Measurements from ENCODE around the gene GALNT16.
"Not testable (repeated sequence)": the region's sequence is repeated elsewhere in the genome, so short reads cannot be mapped to it uniquely, and the experiment has no call there.

The GALNT16 gene

GRCh38 chr14:69368381-69368780, 108.4 kb downstream of the GALNT16 start:
- DNase-seq, result no peak

- DNase-seq, result no peak
Measured at GRCh38 chr14:69370061-69370460, 110.1 kb downstream of the GALNT16 start.

GRCh38 chr14:69372146-69372545, 112.2 kb downstream of the GALNT16 start:
- no peak for DNase-seq

GRCh38 chr14:69373104-69373503, 113.1 kb downstream of the GALNT16 start:
- no peak for DNase-seq

- no peak for DNase-seq
Measured at GRCh38 chr14:69374235-69374634, 114.3 kb downstream of the GALNT16 start.

GRCh38 chr14:69375182-69375581, 115.2 kb downstream of the GALNT16 start:
- no peak for DNase-seq

- no peak for DNase-seq
Measured at GRCh38 chr14:69375722-69376121, 115.8 kb downstream of the GALNT16 start.

GRCh38 chr14:69376439-69376838, 116.5 kb downstream of the GALNT16 start:
- no peak for DNase-seq

GRCh38 chr14:69378274-69378673, 118.3 kb downstream of the GALNT16 start:
- DNase-seq, result no peak

GRCh38 chr14:69387311-69387710, 127.4 kb downstream of the GALNT16 start:
- DNase-seq, result no peak

- DNase-seq, result not testable (repeated sequence)
Measured at GRCh38 chr14:69391400-69391799, 131.4 kb downstream of the GALNT16 start.

GRCh38 chr14:69392481-69392880, 132.5 kb downstream of the GALNT16 start:
- no peak for DNase-seq

- no peak for DNase-seq
Measured at GRCh38 chr14:69395929-69396328, 136.0 kb downstream of the GALNT16 start.

GRCh38 chr14:69398053-69398817, 138.3 kb downstream of the GALNT16 start, which contains the start of the genes ERH and SLC39A9:
ERH (minus strand) TSS chr14:69398299; CDS start chr14:69398233, 66 bp downstream.
SLC39A9 (plus strand) TSS chr14:69398692; CDS start chr14:69399370, 678 bp downstream.
- peak; percentile 92 for DNase-seq

- peak; percentile 78 for DNase-seq
Measured at GRCh38 chr14:69398818-69399210, 138.9 kb downstream of the GALNT16 start.

GRCh38 chr14:69399750-69400149, 139.8 kb downstream of the GALNT16 start:
- no peak for DNase-seq

- DNase-seq, result no peak
Measured at GRCh38 chr14:69400154-69400553, 140.2 kb downstream of the GALNT16 start.

GRCh38 chr14:69401841-69402240, 141.9 kb downstream of the GALNT16 start:
- DNase-seq, result no peak

- no peak for DNase-seq
Measured at GRCh38 chr14:69404478-69404877, 144.5 kb downstream of the GALNT16 start.

GRCh38 chr14:69404883-69405282, 144.9 kb downstream of the GALNT16 start:
- DNase-seq, result no peak

- no peak for DNase-seq
Measured at GRCh38 chr14:69405762-69406161, 145.8 kb downstream of the GALNT16 start.

All from activated T-cell treated with anti-CD3 and anti-CD28 coated beads, Interleukin-2, amount 50 U/mL, for 1 hour (primary cell).